ENCODE data around the gene ING2.

Gene ING2

GRCh38 chr4:183503497-183504063 lies 1.3 kb upstream of the ING2 start:
- DNase-seq, result no peak

GRCh38 chr4:183504064-183504929 lies 561 bp upstream of the ING2 start:
- peak; percentile 89 for DNase-seq

GRCh38 chr4:183505611-183506388 lies 942 bp downstream of the ING2 start:
- DNase-seq, result peak; percentile 36

- no peak for DNase-seq
Observed at GRCh38 chr4:183506389-183506735, 1.5 kb downstream of the ING2 start.

GRCh38 chr4:183507925-183508696 lies 3.3 kb downstream of the ING2 start:
- DNase-seq, result no peak

GRCh38 chr4:183508697-183509335 lies 4.0 kb downstream of the ING2 start:
- DNase-seq, result no peak

- DNase-seq, result no peak
Observed at GRCh38 chr4:183515411-183515810, 10.6 kb downstream of the ING2 start.

GRCh38 chr4:183517194-183517593 lies 12.3 kb downstream of the ING2 start:
- no peak for DNase-seq

GRCh38 chr4:183517781-183518180 lies 12.9 kb downstream of the ING2 start:
- DNase-seq, result no peak

- no peak for DNase-seq
Observed at GRCh38 chr4:183522821-183523220, 18.0 kb downstream of the ING2 start.

GRCh38 chr4:183527326-183527725 lies 22.5 kb downstream of the ING2 start:
- no peak for DNase-seq

GRCh38 chr4:183532821-183533220 lies 28.0 kb downstream of the ING2 start:
- no peak for DNase-seq

GRCh38 chr4:183533698-183534097 lies 28.8 kb downstream of the ING2 start:
- DNase-seq, result no peak

GRCh38 chr4:183540410-183541009 lies 35.7 kb downstream of the ING2 start:
- no peak for DNase-seq

- DNase-seq, result no peak
Observed at GRCh38 chr4:183541010-183541751, 36.3 kb downstream of the ING2 start.

- no peak for DNase-seq
Observed at GRCh38 chr4:183541752-183542040, 36.8 kb downstream of the ING2 start.

GRCh38 chr4:183543435-183543834 lies 38.6 kb downstream of the ING2 start:
- DNase-seq, result no peak

GRCh38 chr4:183544109-183544508 lies 39.3 kb downstream of the ING2 start:
- no peak for DNase-seq

GRCh38 chr4:183546376-183546775 lies 41.5 kb downstream of the ING2 start:
- no peak for DNase-seq

GRCh38 chr4:183548306-183548705 lies 43.4 kb downstream of the ING2 start:
- DNase-seq, result no peak

GRCh38 chr4:183550345-183551093 lies 45.7 kb downstream of the ING2 start:
- DNase-seq, result no peak
